ENCODE results near the gene WIPI1. TPM values are rescaled to one million over a fixed set of nuclear protein-coding genes. Genes with fewer than 3 reads are reported as not detected.
"Not testable (repeated sequence)": the region's sequence is repeated elsewhere in the genome, so short reads cannot be mapped to it uniquely, and the experiment has no call there.

The WIPI1 gene
- total and polyA plus RNA-seq, 12 donors = 46.6 to 201 (median 116) TPM

DNA sequence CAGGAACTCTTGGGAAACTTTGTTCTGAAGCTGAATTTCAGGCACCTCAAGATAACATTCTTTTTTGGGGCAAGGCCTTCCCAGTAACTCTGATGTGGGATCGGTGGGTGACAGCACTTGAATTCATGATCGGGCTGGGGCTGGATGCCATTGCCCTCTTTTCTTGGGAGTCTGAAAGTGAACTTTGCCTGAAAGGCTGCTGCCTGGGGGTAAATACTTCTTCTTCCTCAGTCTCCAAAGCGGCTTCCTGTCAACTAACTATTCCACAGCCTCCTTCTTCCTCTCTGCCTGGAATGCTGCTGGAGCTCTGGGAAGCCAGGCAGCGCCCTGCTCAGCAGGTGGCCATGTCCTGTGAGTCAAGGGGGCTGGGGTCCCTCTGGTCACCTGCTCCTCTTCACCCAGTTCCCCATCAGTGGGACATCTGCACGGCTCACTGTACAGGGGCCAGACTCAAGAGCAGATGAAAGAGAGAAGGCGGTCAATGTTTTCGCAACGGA, 79.5 kb downstream of the WIPI1 start:
- peak in 1 of 8 donors; percentile 31 for ATAC-seq
- 24 to 36% methylated on average over 8 of the region's 8 CpGs for WGBS, 2 donors
- peak overlapping the region; percentile 87 to 100 (median 94) for H3K27ac ChIP-seq
- H3K4me3 ChIP-seq = peak overlapping the region in 5 of 10 donors; percentile 14 to 36 (median 22)
- no peak for DNase-seq
- TF ChIP-seq, protein P1, sequence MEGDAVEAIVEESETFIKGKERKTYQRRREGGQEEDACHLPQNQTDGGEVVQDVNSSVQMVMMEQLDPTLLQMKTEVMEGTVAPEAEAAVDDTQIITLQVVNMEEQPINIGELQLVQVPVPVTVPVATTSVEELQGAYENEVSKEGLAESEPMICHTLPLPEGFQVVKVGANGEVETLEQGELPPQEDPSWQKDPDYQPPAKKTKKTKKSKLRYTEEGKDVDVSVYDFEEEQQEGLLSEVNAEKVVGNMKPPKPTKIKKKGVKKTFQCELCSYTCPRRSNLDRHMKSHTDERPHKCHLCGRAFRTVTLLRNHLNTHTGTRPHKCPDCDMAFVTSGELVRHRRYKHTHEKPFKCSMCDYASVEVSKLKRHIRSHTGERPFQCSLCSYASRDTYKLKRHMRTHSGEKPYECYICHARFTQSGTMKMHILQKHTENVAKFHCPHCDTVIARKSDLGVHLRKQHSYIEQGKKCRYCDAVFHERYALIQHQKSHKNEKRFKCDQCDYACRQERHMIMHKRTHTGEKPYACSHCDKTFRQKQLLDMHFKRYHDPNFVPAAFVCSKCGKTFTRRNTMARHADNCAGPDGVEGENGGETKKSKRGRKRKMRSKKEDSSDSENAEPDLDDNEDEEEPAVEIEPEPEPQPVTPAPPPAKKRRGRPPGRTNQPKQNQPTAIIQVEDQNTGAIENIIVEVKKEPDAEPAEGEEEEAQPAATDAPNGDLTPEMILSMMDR (IDR thresholded peaks at IDR 0.05) = no peak
- intact Hi-C loops (cut with DNase I) = loop anchor here in 1 of 10 donors (5.0 kb wide), 1 partner anchor 86 kb away; the partner anchor contains the start of genes ARSG and SLC16A6
- H3K4me1 ChIP-seq = peaks cover 18 to 54% (median 33%) of the 10 kb centered on the region in 9 donors
- no peaks in the 10 kb centered on the region for H3K9me3 ChIP-seq
- H3K27me3 ChIP-seq = no peaks in the 10 kb centered on the region
- H3K36me3 ChIP-seq = no peaks in the 10 kb centered on the region

DNA sequence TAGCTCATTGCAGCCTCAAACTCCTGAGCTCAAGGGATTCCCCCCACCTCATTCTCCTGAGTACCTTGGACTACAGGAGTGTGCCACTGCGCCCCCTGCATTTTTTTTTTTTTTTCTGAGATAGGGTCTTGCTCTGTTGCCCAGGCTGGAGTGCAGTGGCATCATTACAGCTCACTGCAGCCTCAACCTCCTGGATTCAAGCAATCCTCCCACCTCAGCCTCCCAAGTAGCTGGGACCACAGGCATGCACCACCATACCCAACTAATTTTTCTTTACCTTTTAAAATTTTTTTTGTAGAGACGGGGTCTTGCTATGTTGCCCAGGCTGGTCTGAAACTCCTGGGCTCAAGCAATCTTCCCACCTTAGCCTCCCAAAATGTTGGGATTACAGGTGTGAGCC, 81.1 kb downstream of the WIPI1 start:
- not testable (repeated sequence) for ATAC-seq, H3K36me3 ChIP-seq, DNase-seq, H3K4me3 ChIP-seq, H3K9me3 ChIP-seq, H3K27me3 ChIP-seq
- Histone ChIP-seq H3K27ac (peak overlapping the region in 3 of 10 donors; percentile 94 to 99 (median 96)), H3K4me1 (peaks cover 18 to 43% (median 33%) of the 10 kb centered on the region in 9 donors)
- intact Hi-C loops (cut with DNase I) = loop anchor here in 1 of 10 donors (5.0 kb wide), 1 partner anchor 84 kb away; the partner anchor contains the start of genes ARSG and SLC16A6
- 80 to 100% methylated on average over 2 of the region's 2 CpGs for WGBS, 2 donors

DNA sequence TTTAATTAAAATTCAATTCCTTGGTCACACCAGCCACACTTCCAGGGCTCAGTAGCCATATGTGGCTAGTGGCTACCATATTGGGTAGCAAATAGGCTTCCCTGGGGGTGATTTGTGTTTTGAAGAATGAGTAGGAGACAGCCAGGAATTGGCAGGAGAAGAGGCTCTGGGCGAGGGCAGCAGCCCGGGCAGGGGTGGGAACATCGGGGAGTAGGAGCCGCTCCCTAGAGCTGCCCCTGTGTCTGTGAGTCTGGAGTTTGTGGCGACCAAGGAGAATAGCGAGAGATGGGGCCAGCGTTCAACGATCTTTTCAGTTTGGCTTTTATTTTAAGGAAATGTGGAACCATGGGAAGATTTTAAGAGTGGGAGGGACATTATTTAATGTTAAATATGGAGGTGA, 81.7 kb downstream of the WIPI1 start:
- H3K27ac ChIP-seq = no peak overlapping the region
- intact Hi-C loops (cut with DNase I) = loop anchor here in 1 of 10 donors (5.0 kb wide), 1 partner anchor 83 kb away; the partner anchor contains the start of genes ARSG and SLC16A6
- H3K27me3 ChIP-seq = no peaks in the 10 kb centered on the region
- H3K36me3 ChIP-seq = no peaks in the 10 kb centered on the region
- DNase-seq (no peak), ATAC-seq (no peak)
- H3K4me3 ChIP-seq = no peak overlapping the region
- H3K4me1 ChIP-seq = peaks cover 18 to 40% (median 33%) of the 10 kb centered on the region in 9 donors
- WGBS, 2 donors = 95 to 96% methylated on average over 8 of the region's 8 CpGs
- TF ChIP-seq, protein P1 (IDR thresholded peaks at IDR 0.05) = no peak
- no peaks in the 10 kb centered on the region for H3K9me3 ChIP-seq

Small RNA genes within 50 kb of the gene (microRNA-seq; reads per million reads assigned to microRNA genes)
- 0 reads per million in 2 donors for gene MIR635

Other genes with a start within 250 kb of the WIPI1 start
- 100 to 1,000 TPM in 8 of 10 donors, 10 to 100 TPM in 2; 70.7 to 140 (median 111) TPM for gene AMZ2, start 209.5 kb downstream of the WIPI1 start, total RNA-seq
- gene AMZ2, start 209.5 kb downstream of the WIPI1 start, polyA plus RNA-seq = 10 to 100 TPM; 41.6 to 77.4 TPM
- gene SLC16A6, start 166.4 kb downstream of the WIPI1 start, total RNA-seq = 1 to 10 TPM in 2 of 10 donors, under 1 TPM in 7, not detected in 1; 0.16 to 1.9 (median 0.59) TPM
- under 1 TPM; 0.14 to 0.80 TPM for gene SLC16A6, start 166.4 kb downstream of the WIPI1 start, polyA plus RNA-seq
- 1 to 10 TPM; 2.5 to 6.2 (median 3.5) TPM for gene ARSG, start 166.0 kb downstream of the WIPI1 start, total RNA-seq
- gene ARSG, start 166.0 kb downstream of the WIPI1 start, polyA plus RNA-seq = 1 to 10 TPM in 1 of 2 donors, under 1 TPM in 1; 0.95 to 3.5 TPM
- 1,000 to 10,000 TPM in 5 of 10 donors, 100 to 1,000 TPM in 5; 609 to 1,378 (median 974) TPM for gene PRKAR1A, start 54.9 kb upstream of the WIPI1 start, total RNA-seq
- gene PRKAR1A, start 54.9 kb upstream of the WIPI1 start, polyA plus RNA-seq = 100 to 1,000 TPM; 170 to 489 TPM
- gene FAM20A, start 143.9 kb upstream of the WIPI1 start, total RNA-seq = 10 to 100 TPM in 1 of 10 donors, 1 to 10 TPM in 9; 3.1 to 18.1 (median 7.7) TPM
- gene FAM20A, start 143.9 kb upstream of the WIPI1 start, polyA plus RNA-seq = 10 to 100 TPM in 1 of 2 donors, 1 to 10 TPM in 1; 3.1 to 12.4 TPM

Data from heart right ventricle (tissue), 16 donors.